ENCODE data around the gene TCTN3. TPM values are rescaled to one million over a fixed set of nuclear protein-coding genes. Genes with fewer than 3 reads are reported as not detected.
"Not testable (repeated sequence)": the region's sequence is repeated elsewhere in the genome, so short reads cannot be mapped to it uniquely, and the experiment has no call there.

TCTN3 gene
- polyA plus RNA-seq, 1 donor = 23.5 TPM

- DNase-seq (ENCODE audit: low read depth) = no peak
Observed at GRCh38 chr10:95683966-95684365, 9.8 kb downstream of the TCTN3 start.

GRCh38 chr10:95675403-95676116 lies 18.2 kb downstream of the TCTN3 start:
- no peak for DNase-seq (ENCODE audit: low read depth)

GRCh38 chr10:95674643-95675042 lies 19.1 kb downstream of the TCTN3 start:
- no peak for DNase-seq (ENCODE audit: low read depth)

GRCh38 chr10:95672641-95673040 lies 21.1 kb downstream of the TCTN3 start:
- not testable (repeated sequence) for DNase-seq (ENCODE audit: low read depth)

GRCh38 chr10:95664543-95664942 lies 29.2 kb downstream of the TCTN3 start:
- DNase-seq (ENCODE audit: low read depth) = no peak

- DNase-seq (ENCODE audit: low read depth) = no peak
Observed at GRCh38 chr10:95663496-95663895, 30.2 kb downstream of the TCTN3 start.

- no peak for DNase-seq (ENCODE audit: low read depth)
Observed at GRCh38 chr10:95661818-95662217, 31.9 kb downstream of the TCTN3 start.

- DNase-seq (ENCODE audit: low read depth) = no peak
Observed at GRCh38 chr10:95660283-95660682, 33.4 kb downstream of the TCTN3 start.

- no peak for DNase-seq (ENCODE audit: low read depth)
Observed at GRCh38 chr10:95657250-95657649, 36.5 kb downstream of the TCTN3 start.

GRCh38 chr10:95656291-95657164 lies 37.2 kb downstream of the TCTN3 start, which contains the start of gene ALDH18A1:
Gene ALDH18A1 (minus strand): TSS chr10:95656711. CDS start chr10:95653377, 3,334 bp downstream.
- DNase-seq (ENCODE audit: low read depth) = peak; percentile 78

GRCh38 chr10:95655571-95656290 lies 38.0 kb downstream of the TCTN3 start:
- no peak for DNase-seq (ENCODE audit: low read depth)

GRCh38 chr10:95653895-95654294 lies 39.8 kb downstream of the TCTN3 start:
- DNase-seq (ENCODE audit: low read depth) = no peak

GRCh38 chr10:95651346-95652060 lies 42.2 kb downstream of the TCTN3 start:
- DNase-seq (ENCODE audit: low read depth) = no peak

- DNase-seq (ENCODE audit: low read depth) = no peak
Observed at GRCh38 chr10:95650232-95650631, 43.5 kb downstream of the TCTN3 start.

GRCh38 chr10:95648138-95648537 lies 45.6 kb downstream of the TCTN3 start:
- DNase-seq (ENCODE audit: low read depth) = no peak

GRCh38 chr10:95646160-95646559 lies 47.6 kb downstream of the TCTN3 start:
- no peak for DNase-seq (ENCODE audit: low read depth)

GRCh38 chr10:95644901-95645300 lies 48.8 kb downstream of the TCTN3 start:
- no peak for DNase-seq (ENCODE audit: low read depth)

- no peak for DNase-seq (ENCODE audit: low read depth)
Observed at GRCh38 chr10:95640891-95641315, 52.8 kb downstream of the TCTN3 start.

- no peak for DNase-seq (ENCODE audit: low read depth)
Observed at GRCh38 chr10:95637911-95638310, 55.8 kb downstream of the TCTN3 start.

GRCh38 chr10:95637140-95637539 lies 56.6 kb downstream of the TCTN3 start:
- DNase-seq (ENCODE audit: low read depth) = no peak

- no peak for DNase-seq (ENCODE audit: low read depth)
Observed at GRCh38 chr10:95635319-95635733, 58.4 kb downstream of the TCTN3 start.

All from forelimb muscle (tissue), 1 donor.